Activated CD4-positive, alpha-beta T cell treated with anti-CD3 and anti-CD28 coated beads, Interleukin-2, amount 50 U/mL, for 24 hours (primary cell): Measurements from ENCODE around the gene ZNRF3.
"Not testable (repeated sequence)": the region's sequence is repeated elsewhere in the genome, so short reads cannot be mapped to it uniquely, and the experiment has no call there.

Experiments used
- DNase-seq, 2 donors: peaks; one replicate each; pipeline ENCODE4 v3.0.0-alpha.2; 2020; ENCODE audit warnings: low read depth in 1 of 2, low spot score in 1 of 2

ZNRF3 gene

GRCh38 chr22:29081517-29082236 is 198.3 kb downstream of the ZNRF3 start:
- DNase-seq = no peak

- DNase-seq = no peak
These were observed 199.6 kb downstream of the ZNRF3 start for GRCh38 chr22:29082826-29083545.

- not testable (repeated sequence) for DNase-seq
These were observed 200.2 kb downstream of the ZNRF3 start for GRCh38 chr22:29083576-29083932.

GRCh38 chr22:29083933-29084591 is 200.7 kb downstream of the ZNRF3 start:
- DNase-seq = no peak

- no peak for DNase-seq
These were observed 203.6 kb downstream of the ZNRF3 start for GRCh38 chr22:29087012-29087411.

- no peak for DNase-seq
These were observed 205.4 kb downstream of the ZNRF3 start for GRCh38 chr22:29088809-29089208.

GRCh38 chr22:29089507-29089906 is 206.1 kb downstream of the ZNRF3 start:
- DNase-seq = no peak

- no peak for DNase-seq
These were observed 206.7 kb downstream of the ZNRF3 start for GRCh38 chr22:29090039-29090438.

- no peak for DNase-seq
These were observed 208.9 kb downstream of the ZNRF3 start for GRCh38 chr22:29092243-29092642.

GRCh38 chr22:29093030-29093429 is 209.7 kb downstream of the ZNRF3 start:
- DNase-seq = no peak

GRCh38 chr22:29093501-29094300 is 210.3 kb downstream of the ZNRF3 start:
- DNase-seq = no peak

- no peak for DNase-seq
These were observed 212.1 kb downstream of the ZNRF3 start for GRCh38 chr22:29095459-29095858.

- no peak for DNase-seq
These were observed 213.6 kb downstream of the ZNRF3 start for GRCh38 chr22:29096736-29097669.

- DNase-seq = no peak
These were observed 214.9 kb downstream of the ZNRF3 start for GRCh38 chr22:29098296-29098695.

GRCh38 chr22:29102300-29102699 is 218.9 kb downstream of the ZNRF3 start:
- DNase-seq = no peak

GRCh38 chr22:29103121-29103520 is 219.7 kb downstream of the ZNRF3 start:
- no peak for DNase-seq

GRCh38 chr22:29105468-29105867 is 222.1 kb downstream of the ZNRF3 start:
- no peak for DNase-seq

- no peak for DNase-seq
These were observed 223.5 kb downstream of the ZNRF3 start for GRCh38 chr22:29106839-29107238.
